Mesendoderm (in vitro differentiated cells): ENCODE data around the gene SRSF1.

Experiments used
- DNase-seq: peaks from one replicate; pipeline ENCODE4 v3.0.0; 2013
- H2AK5ac ChIP-seq: 2 replicates; pipeline ENCODE4 v1.6.1; 2013; ENCODE audit warnings: low read length, inconsistent platforms
- H2BK120ac ChIP-seq: 2 replicates; pipeline ENCODE4 v1.6.1; 2013; ENCODE audit warnings: low read depth, mild to moderate bottlenecking, low read length, moderate library complexity, mixed read lengths
- H2BK15ac ChIP-seq: replicated peaks from 2 replicates; pipeline ENCODE4 v1.6.1; 2013; ENCODE audit warnings: low read depth, mild to moderate bottlenecking, moderate library complexity
- H2BK5ac ChIP-seq: 2 replicates; pipeline ENCODE4 v1.6.1; 2013; ENCODE audit warnings: low read length, inconsistent platforms
- H3K18ac ChIP-seq: 2 replicates; pipeline ENCODE4 v1.6.1; 2013; ENCODE audit warnings: mild to moderate bottlenecking, low read length, mixed read lengths
- H3K23ac ChIP-seq: one replicate; pipeline ENCODE4 v1.6.1; 2013; ENCODE audit warnings: low read length
- H3K27ac ChIP-seq: 2 replicates; pipeline ENCODE4 v1.5.1; 2013; ENCODE audit warnings: low read depth, mild to moderate bottlenecking, inconsistent platforms, low read length, moderate library complexity
- H3K27me3 ChIP-seq: 2 replicates; pipeline ENCODE4 v1.6.1; 2013; ENCODE audit warnings: low read length, control low read depth, mild to moderate bottlenecking, inconsistent platforms; ENCODE audit not compliant: insufficient read depth, poor library complexity
- H3K36me3 ChIP-seq: 2 replicates; pipeline ENCODE4 v1.6.1; 2013; ENCODE audit warnings: low read length, inconsistent platforms; ENCODE audit not compliant: control insufficient read depth, insufficient read depth
- H3K4ac ChIP-seq: one replicate; pipeline ENCODE4 v1.6.1; 2013; ENCODE audit warnings: low read depth, mild to moderate bottlenecking, low read length, moderate library complexity
- H3K4me1 ChIP-seq: 2 replicates; pipeline ENCODE4 v1.6.1; 2013; ENCODE audit warnings: low read depth, low read length, inconsistent platforms; ENCODE audit not compliant: control insufficient read depth
- H3K4me2 ChIP-seq: 2 replicates; pipeline ENCODE4 v1.6.1; 2013; ENCODE audit warnings: low read length
- H3K4me3 ChIP-seq: 2 replicates; pipeline ENCODE4 v1.5.1; 2013; ENCODE audit warnings: mild to moderate bottlenecking, low read length
- H3K56ac ChIP-seq: one replicate; pipeline ENCODE4 v1.6.1; 2013; ENCODE audit warnings: low read length
- H3K79me1 ChIP-seq: 2 replicates; pipeline ENCODE4 v1.6.1; 2013; ENCODE audit warnings: low read length, inconsistent platforms
- H3K79me2 ChIP-seq: 2 replicates; pipeline ENCODE4 v1.6.1; 2013; ENCODE audit warnings: mild to moderate bottlenecking, low read length; ENCODE audit not compliant: control insufficient read depth, insufficient read depth
- H3K9ac ChIP-seq: 2 replicates; pipeline ENCODE4 v1.6.1; 2013; ENCODE audit warnings: low read length, inconsistent platforms
- H4K5ac ChIP-seq: one replicate; pipeline ENCODE4 v1.6.1; 2013; ENCODE audit warnings: low read length
- H4K8ac ChIP-seq: one replicate; pipeline ENCODE4 v1.6.1; 2013; ENCODE audit warnings: low read depth, mild to moderate bottlenecking, control low read depth, low read length, moderate library complexity
- WGBS: extraction: QIAGEN DNeasy Blood & Tissue Kit; methylation state at CpG from one replicate; pipeline ENCODE4 v1.1.7; 2013; ENCODE audit warnings: low lambda C conversion rate, missing lambda C conversion rate; ENCODE audit not compliant: insufficient coverage; ENCODE audit errors: extremely low coverage; 5-methylcytosine and 5-hydroxymethylcytosine counted together

SRSF1 gene

GRCh38 chr17:57999010-57999495 is 8.0 kb downstream of the SRSF1 start:
- H2AK5ac ChIP-seq: no peak overlapping the region
- H2BK120ac ChIP-seq: no peak overlapping the region
- no peak overlapping the region for H3K18ac ChIP-seq
- no peaks in the 10 kb centered on the region for H3K79me1 ChIP-seq
- no peak overlapping the region for H3K4ac ChIP-seq
- peaks cover 3% of the 10 kb centered on the region for H3K36me3 ChIP-seq
- H3K9ac ChIP-seq: no peak overlapping the region
- H3K27ac ChIP-seq: no peak overlapping the region
- H3K79me2 ChIP-seq: peaks cover 6% of the 10 kb centered on the region
- H2BK15ac ChIP-seq: no peak overlapping the region
- H3K4me1 ChIP-seq: no peaks in the 10 kb centered on the region
- H3K4me3 ChIP-seq: no peak overlapping the region
- H4K8ac ChIP-seq: no peak overlapping the region
- DNase-seq: no peak
- no peak overlapping the region for H4K5ac ChIP-seq
- no peak overlapping the region for H3K23ac ChIP-seq
- H3K4me2 ChIP-seq: no peak overlapping the region
- no peak overlapping the region for H3K56ac ChIP-seq
- no peak overlapping the region for H2BK5ac ChIP-seq
- H3K27me3 ChIP-seq: no peaks in the 10 kb centered on the region

GRCh38 chr17:57997085-57997809 is 9.8 kb downstream of the SRSF1 start:
- no CpG with 5 or more reads among the region's 3 CpGs for WGBS
- H2AK5ac ChIP-seq: no peak overlapping the region
- H3K4me1 ChIP-seq: no peaks in the 10 kb centered on the region
- H4K5ac ChIP-seq: peak overlapping the region; percentile 13
- H2BK5ac ChIP-seq: no peak overlapping the region
- no peak overlapping the region for H3K4me2 ChIP-seq
- no peak overlapping the region for H2BK15ac ChIP-seq
- H2BK120ac ChIP-seq: no peak overlapping the region
- no peak overlapping the region for H4K8ac ChIP-seq
- peaks cover 3% of the 10 kb centered on the region for H3K36me3 ChIP-seq
- no peak for DNase-seq
- H3K79me1 ChIP-seq: no peaks in the 10 kb centered on the region
- H3K27ac ChIP-seq: no peak overlapping the region
- no peak overlapping the region for H3K18ac ChIP-seq
- H3K23ac ChIP-seq: no peak overlapping the region
- no peaks in the 10 kb centered on the region for H3K27me3 ChIP-seq
- no peak overlapping the region for H3K56ac ChIP-seq
- H3K79me2 ChIP-seq: no peaks in the 10 kb centered on the region
- no peak overlapping the region for H3K4me3 ChIP-seq
- no peak overlapping the region for H3K4ac ChIP-seq
- no peak overlapping the region for H3K9ac ChIP-seq

GRCh38 chr17:57995076-57995956 is 11.7 kb downstream of the SRSF1 start:
- no peaks in the 10 kb centered on the region for H3K4me1 ChIP-seq
- no peaks in the 10 kb centered on the region for H3K79me1 ChIP-seq
- H4K8ac ChIP-seq: no peak overlapping the region
- no peak overlapping the region for H3K56ac ChIP-seq
- H3K4ac ChIP-seq: no peak overlapping the region
- no peak overlapping the region for H3K23ac ChIP-seq
- no CpG with 5 or more reads among the region's 4 CpGs for WGBS
- H3K27ac ChIP-seq: no peak overlapping the region
- no peak overlapping the region for H3K9ac ChIP-seq
- no peaks in the 10 kb centered on the region for H3K27me3 ChIP-seq
- no peaks in the 10 kb centered on the region for H3K79me2 ChIP-seq
- no peak overlapping the region for H2BK120ac ChIP-seq
- H2BK15ac ChIP-seq: no peak overlapping the region
- peak; percentile 91 for DNase-seq
- H3K36me3 ChIP-seq: peaks cover 3% of the 10 kb centered on the region
- H2BK5ac ChIP-seq: no peak overlapping the region
- no peak overlapping the region for H3K18ac ChIP-seq
- no peak overlapping the region for H2AK5ac ChIP-seq
- H3K4me2 ChIP-seq: no peak overlapping the region
- H3K4me3 ChIP-seq: no peak overlapping the region
- no peak overlapping the region for H4K5ac ChIP-seq

- no peak overlapping the region for H2AK5ac ChIP-seq
- H3K4me1 ChIP-seq: no peaks in the 10 kb centered on the region
- no peak overlapping the region for H3K56ac ChIP-seq
- no peak overlapping the region for H3K4ac ChIP-seq
- H2BK15ac ChIP-seq: no peak overlapping the region
- no peak overlapping the region for H4K5ac ChIP-seq
- H4K8ac ChIP-seq: no peak overlapping the region
- no peak overlapping the region for H3K27ac ChIP-seq
- no peak overlapping the region for H3K9ac ChIP-seq
- DNase-seq: no peak
- H3K18ac ChIP-seq: no peak overlapping the region
- no peaks in the 10 kb centered on the region for H3K79me2 ChIP-seq
- H2BK5ac ChIP-seq: no peak overlapping the region
- H3K27me3 ChIP-seq: no peaks in the 10 kb centered on the region
- H2BK120ac ChIP-seq: no peak overlapping the region
- H3K4me3 ChIP-seq: no peak overlapping the region
- H3K4me2 ChIP-seq: no peak overlapping the region
- H3K36me3 ChIP-seq: peaks cover 3% of the 10 kb centered on the region
- no peak overlapping the region for H3K23ac ChIP-seq
- WGBS: no CpG with 5 or more reads among the region's 2 CpGs
- H3K79me1 ChIP-seq: no peaks in the 10 kb centered on the region
Measured at GRCh38 chr17:57994436-57994835, 12.6 kb downstream of the SRSF1 start.

GRCh38 chr17:57993471-57994365 is 13.3 kb downstream of the SRSF1 start:
- Histone ChIP-seq H3K27me3 (no peaks in the 10 kb centered on the region), H3K27ac (no peak overlapping the region), H3K36me3 (peaks cover 1% of the 10 kb centered on the region), H3K9ac (no peak overlapping the region), H2AK5ac (no peak overlapping the region), H4K5ac (no peak overlapping the region), H3K4ac (no peak overlapping the region), H3K18ac (no peak overlapping the region), H2BK5ac (no peak overlapping the region), H4K8ac (no peak overlapping the region), H3K4me1 (peaks cover under 1% of the 10 kb centered on the region), H3K79me2 (no peaks in the 10 kb centered on the region), H3K4me3 (no peak overlapping the region), H3K79me1 (no peaks in the 10 kb centered on the region), H3K23ac (no peak overlapping the region), H2BK120ac (no peak overlapping the region), H3K4me2 (no peak overlapping the region), H3K56ac (no peak overlapping the region), H2BK15ac (no peak overlapping the region)
- WGBS: no CpG with 5 or more reads among the region's 3 CpGs
- no peak for DNase-seq
